ENCODE measurements around the gene MEMO1.

GRCh38 chr2:31925517-31925916, 85.3 kb downstream of the MEMO1 start:
- TF ChIP-seq EZH2 (IDR thresholded peaks at IDR 0.05; ENCODE audit: borderline replicate concordance, low read depth, low read length, poor library complexity, severe bottlenecking) = no peak
- no peak for TF ChIP-seq CTCF (conservative IDR thresholded peaks at IDR 0.05; ENCODE audit: low read depth, low read length)
